ENCODE results near the gene OTOP1. TPM values are rescaled to one million over a fixed set of nuclear protein-coding genes. Genes with fewer than 3 reads are reported as not detected.

OTOP1 gene
- total RNA-seq, 1 experiment from 2014 or later: not detected

- Histone ChIP-seq H3K4me1 (ENCODE audit: insufficient read depth, low read length) (no peaks in the 10 kb centered on the region), H3K9me3 (ENCODE audit: control insufficient read depth, low read depth, low read length) (no peaks in the 10 kb centered on the region), H2BK12ac (ENCODE audit: insufficient read length, low read depth, low read length) (no peak overlapping the region), H3K18ac (ENCODE audit: insufficient read length, low read depth, low read length) (no peak overlapping the region), H4K20me1 (ENCODE audit: control insufficient read depth, insufficient read depth, insufficient read length) (no peaks in the 10 kb centered on the region), H3K14ac (ENCODE audit: insufficient read depth, low read length) (no peak overlapping the region), H2BK20ac (ENCODE audit: low read depth, low read length, poor library complexity, severe bottlenecking) (no peak overlapping the region), H3K4ac (ENCODE audit: low read depth, low read length) (no peak overlapping the region), H2BK5ac (ENCODE audit: insufficient read length, low read length) (no peak overlapping the region), H3K27me3 (ENCODE audit: insufficient read depth, low read length) (no peaks in the 10 kb centered on the region), H2AFZ (ENCODE audit: low read length) (no peak overlapping the region), H2BK15ac (ENCODE audit: low read depth, low read length) (no peak overlapping the region), H3K79me1 (ENCODE audit: insufficient read depth, low read depth, low read length, poor library complexity, severe bottlenecking) (no peaks in the 10 kb centered on the region), H4K5ac (ENCODE audit: insufficient read length, low read depth, low read length) (no peak overlapping the region), H3K79me2 (ENCODE audit: insufficient read depth, low read length) (no peaks in the 10 kb centered on the region; the same call in 1 of the 2 replicates), H3T11ph (ENCODE audit: low read length) (no peak overlapping the region), H3K23me2 (ENCODE audit: insufficient read length, low read depth, low read length, poor library complexity, severe bottlenecking) (no peaks in the 10 kb centered on the region), H3K4me2 (ENCODE audit: insufficient read depth, insufficient read length, low read length) (no peak overlapping the region), H4K91ac (ENCODE audit: insufficient read length, low read depth, low read length) (no peak overlapping the region), H3K27ac (ENCODE audit: insufficient read length, low read depth, low read length) (no peak overlapping the region), H3K56ac (ENCODE audit: insufficient read length, low read depth, low read length) (no peak overlapping the region), H2BK120ac (ENCODE audit: low read depth, low read length, poor library complexity, severe bottlenecking) (no peak overlapping the region), H4K8ac (replicated peaks; ENCODE audit: insufficient read length, low read depth, low read length) (no peak overlapping the region), H3K23ac (ENCODE audit: insufficient read length, low read depth, low read length) (no peak overlapping the region), H2AK5ac (ENCODE audit: insufficient read length, low read length) (no peak overlapping the region), H3K9ac (ENCODE audit: extremely low read depth, insufficient read length, low read length) (no peak overlapping the region)
- no peaks in the 10 kb centered on the region for H3K36me3 Mint-ChIP-seq (ENCODE audit: insufficient read depth in 1 of 3, low read depth in 3 of 3)
- H3K4me1 Mint-ChIP-seq: peaks cover 11 to 12% of the 10 kb centered on the region in 2 experiments
- no peak overlapping the region for H3K4me3 Mint-ChIP-seq
- no peak for DNase-seq
- no peak for TF ChIP-seq CTCF (conservative IDR thresholded peaks at IDR 0.05)
- peaks cover 28% of the 10 kb centered on the region for H3K27me3 Mint-ChIP-seq (ENCODE audit: low read depth)
- no peak overlapping the region for H3K27ac Mint-ChIP-seq
- H3K9me3 Mint-ChIP-seq: peaks cover 5% of the 10 kb centered on the region in 2 experiments; a peak in 3 of 5 replicates
Measured at GRCh38 chr4:4206204-4206603, 20.5 kb downstream of the OTOP1 start.
